OCI-LY3 (cell line): ENCODE measurements around the gene SEC14L1.

Experiments used
- H2AFZ ChIP-seq: fragments of 200-600, 300-600 bp; shearing (Covaris generic); 2 replicates; pipeline ENCODE4 v1.6.0; 2014; ENCODE audit warnings: antibody characterized with exemption, low read depth, low read length
- H3K27ac ChIP-seq: fragments of 200-600, 300-600 bp; sonication (generic); 2 replicates; pipeline ENCODE4 v1.5.1; 2014; ENCODE audit warnings: mild to moderate bottlenecking, low read length, moderate library complexity, mixed read lengths
- H3K27me3 ChIP-seq: fragments of 200-600, 300-600 bp; sonication (generic); 2 replicates; pipeline ENCODE4 v1.6.1; 2014; ENCODE audit warnings: low read depth, low read length, mixed read lengths
- H3K36me3 ChIP-seq: fragments of 200-600, 300-600 bp; sonication (generic); replicated peaks from 2 replicates; pipeline ENCODE3; 2014; ENCODE audit warnings: low read depth, low read length, mixed read lengths
- H3K4me1 ChIP-seq: fragments of 300-600, 200-600 bp; sonication (generic); 2 replicates; pipeline ENCODE4 v1.6.1; 2014; ENCODE audit warnings: low read length, mixed read lengths
- H3K4me2 ChIP-seq: fragments of 200-600, 300-600 bp; sonication (generic); 2 replicates; pipeline ENCODE4 v1.6.1; 2014; ENCODE audit warnings: low read length, mixed read lengths
- H3K4me3 ChIP-seq: fragments of 300-600, 200-600 bp; sonication (generic); 2 replicates; pipeline ENCODE4 v1.5.1; 2014; ENCODE audit warnings: antibody characterized with exemption, mild to moderate bottlenecking, low read length, moderate library complexity
- H3K79me2 ChIP-seq: fragments of 300-600, 200-600 bp; shearing (Covaris generic); 2 replicates; pipeline ENCODE4 v1.6.1; 2014; ENCODE audit warnings: mild to moderate bottlenecking, low read length, mixed read lengths
- H3K9ac ChIP-seq: fragments of 300-600, 200-600 bp; shearing (Covaris generic); 2 replicates; pipeline ENCODE4 v1.6.0; 2014; ENCODE audit warnings: mild to moderate bottlenecking, low read length, moderate library complexity
- H3K9me3 ChIP-seq: fragments of 200-600, 300-600 bp; shearing (Covaris generic); 2 replicates; pipeline ENCODE4 v1.6.1; 2014; ENCODE audit warnings: low read length, mixed read lengths; ENCODE audit not compliant: insufficient read depth
- H4K20me1 ChIP-seq: fragments of 200-600, 300-600 bp; sonication (generic); 2 replicates; pipeline ENCODE4 v1.6.1; 2016; ENCODE audit warnings: low read length, mixed read lengths; ENCODE audit not compliant: insufficient read depth
- EZH2phosphoT487 ChIP-seq: fragments of 200-600 bp; shearing (Covaris generic); IDR thresholded peaks from 2 replicates; pipeline ENCODE4 v1.6.1; 2018; ENCODE audit warnings: antibody characterized with exemption, mixed run types, low read depth
- TF ChIP-seq, protein P1 (sequence below): fragments of 200-600, 300-600 bp; sonication (generic); IDR thresholded peaks from 2 replicates; pipeline ENCODE4 v1.5.1; 2014; ENCODE audit warnings: antibody characterized with exemption, low read length, low read depth

The SEC14L1 gene

DNA sequence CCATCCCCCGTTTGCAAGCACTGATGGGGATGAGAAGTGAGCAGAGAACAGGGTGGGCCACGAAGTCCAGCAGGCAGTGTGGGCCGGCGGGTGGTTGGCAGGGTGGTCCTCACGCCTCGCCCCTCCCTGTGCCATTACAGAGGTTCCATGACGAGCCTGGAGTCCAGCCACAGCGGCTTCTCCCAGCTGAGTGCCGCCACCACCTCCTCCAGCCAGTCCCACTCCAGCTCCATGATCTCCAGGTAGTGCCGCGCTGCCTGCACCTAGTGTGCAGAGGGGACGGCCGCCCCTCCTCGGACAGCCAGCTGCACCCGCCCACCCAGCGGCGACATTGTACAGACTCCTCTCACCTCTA is 73.0 kb downstream of the SEC14L1 start:
- no peaks in the 10 kb centered on the region for H3K27me3 ChIP-seq
- H3K4me2 ChIP-seq = no peak overlapping the region
- peaks cover 59% of the 10 kb centered on the region for H4K20me1 ChIP-seq
- no peak overlapping the region for H2AFZ ChIP-seq
- peaks cover 78% of the 10 kb centered on the region for H3K36me3 ChIP-seq
- no peak overlapping the region for H3K9ac ChIP-seq
- no peak overlapping the region for H3K27ac ChIP-seq
- no peaks in the 10 kb centered on the region for H3K79me2 ChIP-seq
- H3K9me3 ChIP-seq = no peaks in the 10 kb centered on the region
- TF ChIP-seq, protein P1, sequence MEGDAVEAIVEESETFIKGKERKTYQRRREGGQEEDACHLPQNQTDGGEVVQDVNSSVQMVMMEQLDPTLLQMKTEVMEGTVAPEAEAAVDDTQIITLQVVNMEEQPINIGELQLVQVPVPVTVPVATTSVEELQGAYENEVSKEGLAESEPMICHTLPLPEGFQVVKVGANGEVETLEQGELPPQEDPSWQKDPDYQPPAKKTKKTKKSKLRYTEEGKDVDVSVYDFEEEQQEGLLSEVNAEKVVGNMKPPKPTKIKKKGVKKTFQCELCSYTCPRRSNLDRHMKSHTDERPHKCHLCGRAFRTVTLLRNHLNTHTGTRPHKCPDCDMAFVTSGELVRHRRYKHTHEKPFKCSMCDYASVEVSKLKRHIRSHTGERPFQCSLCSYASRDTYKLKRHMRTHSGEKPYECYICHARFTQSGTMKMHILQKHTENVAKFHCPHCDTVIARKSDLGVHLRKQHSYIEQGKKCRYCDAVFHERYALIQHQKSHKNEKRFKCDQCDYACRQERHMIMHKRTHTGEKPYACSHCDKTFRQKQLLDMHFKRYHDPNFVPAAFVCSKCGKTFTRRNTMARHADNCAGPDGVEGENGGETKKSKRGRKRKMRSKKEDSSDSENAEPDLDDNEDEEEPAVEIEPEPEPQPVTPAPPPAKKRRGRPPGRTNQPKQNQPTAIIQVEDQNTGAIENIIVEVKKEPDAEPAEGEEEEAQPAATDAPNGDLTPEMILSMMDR = no peak
- no peak for TF ChIP-seq EZH2phosphoT487
- H3K4me3 ChIP-seq = no peak overlapping the region
- H3K4me1 ChIP-seq = peaks cover 33% of the 10 kb centered on the region

DNA sequence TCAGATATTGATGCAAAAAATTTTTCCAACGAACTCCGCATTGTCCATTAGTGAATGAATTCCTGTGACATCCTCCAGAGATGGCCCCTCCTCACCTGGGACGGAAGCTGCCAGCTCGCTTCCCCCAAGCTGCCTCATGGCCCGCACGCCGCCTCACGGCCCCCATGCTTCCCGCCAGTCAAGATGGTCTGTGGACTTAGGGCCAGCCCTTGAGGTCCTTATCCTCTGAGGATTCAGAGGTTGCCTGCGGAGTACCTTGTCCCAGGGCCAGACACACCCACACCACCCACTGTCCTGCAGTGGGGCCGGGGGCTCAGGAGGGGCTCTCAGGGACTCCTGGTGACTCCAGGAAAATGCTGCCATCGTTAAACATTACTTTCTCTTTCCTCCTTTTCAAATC is 73.6 kb downstream of the SEC14L1 start:
- H3K9me3 ChIP-seq = no peaks in the 10 kb centered on the region
- no peak overlapping the region for H3K27ac ChIP-seq
- no peak overlapping the region for H3K9ac ChIP-seq
- H3K4me1 ChIP-seq = peaks cover 33% of the 10 kb centered on the region
- H3K79me2 ChIP-seq = no peaks in the 10 kb centered on the region
- no peak overlapping the region for H2AFZ ChIP-seq
- H3K36me3 ChIP-seq = peaks cover 76% of the 10 kb centered on the region
- peaks cover 54% of the 10 kb centered on the region for H4K20me1 ChIP-seq
- no peaks in the 10 kb centered on the region for H3K27me3 ChIP-seq
- no peak overlapping the region for H3K4me2 ChIP-seq
- no peak overlapping the region for H3K4me3 ChIP-seq
- no peak for TF ChIP-seq EZH2phosphoT487
- TF ChIP-seq, protein P1 = no peak

DNA sequence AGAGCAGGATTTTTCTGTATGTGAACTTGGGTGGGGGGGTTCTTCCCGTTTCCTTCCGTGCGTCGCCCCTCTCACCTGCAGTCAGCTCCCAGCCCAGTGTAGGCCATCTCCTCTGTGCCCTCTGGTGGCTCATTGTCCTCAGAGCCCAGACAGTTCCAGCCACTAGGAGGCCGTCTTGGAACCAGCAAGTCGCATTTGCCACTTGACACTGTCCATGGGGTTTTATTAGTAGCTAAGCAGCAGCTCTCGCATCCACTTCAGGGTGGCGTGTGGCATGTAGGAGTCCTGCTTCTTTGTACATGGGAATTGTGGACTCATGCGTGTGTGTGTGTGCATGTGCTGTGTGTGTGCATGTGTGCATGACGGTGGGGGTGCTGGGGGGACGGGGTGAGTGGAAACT is 74.0 kb downstream of the SEC14L1 start:
- Histone ChIP-seq H3K27ac (no peak overlapping the region), H3K9me3 (no peaks in the 10 kb centered on the region), H3K4me2 (no peak overlapping the region), H2AFZ (no peak overlapping the region), H3K36me3 (peaks cover 72% of the 10 kb centered on the region), H3K79me2 (no peaks in the 10 kb centered on the region), H3K4me1 (peaks cover 33% of the 10 kb centered on the region), H3K9ac (no peak overlapping the region), H3K4me3 (no peak overlapping the region), H4K20me1 (peaks cover 53% of the 10 kb centered on the region), H3K27me3 (no peaks in the 10 kb centered on the region)
- TF ChIP-seq, protein P1 = peak; percentile 63
- no peak for TF ChIP-seq EZH2phosphoT487

DNA sequence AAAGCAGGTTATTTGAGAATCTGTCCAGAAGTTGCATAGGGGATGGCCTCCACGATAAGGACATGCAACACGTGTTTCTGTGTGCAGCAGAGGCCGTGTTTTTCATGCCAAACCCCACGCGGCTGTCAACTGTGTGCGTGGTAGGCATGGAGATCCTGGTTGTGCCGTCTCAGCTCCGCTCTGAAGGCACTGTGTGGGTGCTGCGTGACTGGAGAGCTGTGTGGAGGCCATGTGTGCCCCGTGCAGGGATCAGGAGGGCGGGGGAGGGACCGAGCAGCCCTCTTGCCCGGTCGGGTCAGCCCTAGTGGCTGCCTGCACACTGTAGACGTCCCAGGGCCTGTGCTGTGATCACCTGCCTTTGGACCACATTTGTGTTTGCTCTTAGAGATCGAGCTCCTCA is 74.5 kb downstream of the SEC14L1 start:
- H2AFZ ChIP-seq = no peak overlapping the region
- H3K9me3 ChIP-seq = no peaks in the 10 kb centered on the region
- peaks cover 68% of the 10 kb centered on the region for H3K36me3 ChIP-seq
- H3K27me3 ChIP-seq = no peaks in the 10 kb centered on the region
- H3K79me2 ChIP-seq = no peaks in the 10 kb centered on the region
- H3K9ac ChIP-seq = no peak overlapping the region
- peaks cover 50% of the 10 kb centered on the region for H4K20me1 ChIP-seq
- peaks cover 29% of the 10 kb centered on the region for H3K4me1 ChIP-seq
- no peak overlapping the region for H3K4me3 ChIP-seq
- no peak for TF ChIP-seq EZH2phosphoT487
- TF ChIP-seq, protein P1 = no peak
- H3K4me2 ChIP-seq = no peak overlapping the region
- no peak overlapping the region for H3K27ac ChIP-seq
